Gastroesophageal sphincter (tissue), 3 donors: ENCODE data around the gene ACSM3.

ENCODE experiments used
- EP300 ChIP-seq: sonication (generic); formaldehyde crosslinking; IDR thresholded peaks from one replicate; pipeline ENCODE4 v1.6.1; 2017; ENCODE audit warnings: antibody characterized with exemption, mild to moderate bottlenecking
- TF ChIP-seq, protein P1 (sequence below), 4 experiments: fragments of 200-600 bp in 2 of 4; fragments of 450-650 bp in 2 of 4; sonication (generic) in 1 of 4; IDR thresholded peaks; one replicate each; pipeline ENCODE4 v1.5.1; 2017 to 2019; ENCODE audit warnings: antibody characterized with exemption in 4 of 4, mild to moderate bottlenecking in 2 of 4, moderate library complexity in 2 of 4

DNA sequence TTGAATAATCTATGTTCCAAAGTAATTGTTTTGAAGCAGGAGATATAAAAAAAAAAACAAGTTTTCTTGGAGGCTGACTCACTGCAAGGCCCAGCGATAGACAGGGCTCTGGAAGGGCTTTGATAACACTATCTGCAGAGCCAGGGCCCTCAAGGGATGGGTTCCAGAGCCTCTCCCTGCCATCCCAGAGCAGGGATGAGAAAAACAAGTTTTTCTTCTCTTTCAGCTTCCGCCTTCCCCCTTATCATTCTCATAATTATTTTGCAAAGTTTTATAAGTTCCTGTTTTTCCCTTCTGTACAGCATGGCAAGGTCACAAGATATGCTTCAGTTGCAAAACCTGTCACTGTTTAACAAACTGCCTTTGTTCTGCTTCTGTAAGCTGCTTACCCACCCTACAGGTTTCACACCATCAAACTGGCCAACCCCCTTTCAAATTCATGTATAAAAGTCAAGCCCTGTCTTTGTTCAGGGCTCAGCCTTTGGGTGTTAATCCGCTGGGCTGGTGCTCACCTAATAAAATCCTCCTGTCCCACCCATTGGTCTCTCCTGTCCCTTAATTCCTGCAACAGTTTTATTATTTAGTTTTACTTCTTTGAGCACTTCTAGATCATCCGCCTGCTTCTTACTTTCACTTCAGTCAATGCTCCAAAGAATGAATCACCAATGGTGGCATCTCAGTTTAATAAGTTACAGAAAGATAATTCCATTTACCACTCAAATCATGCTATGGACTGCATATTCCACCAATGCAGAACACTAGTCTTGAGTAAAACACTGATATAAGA, 16.6 kb upstream of the ACSM3 start:
- TF ChIP-seq, protein P1, sequence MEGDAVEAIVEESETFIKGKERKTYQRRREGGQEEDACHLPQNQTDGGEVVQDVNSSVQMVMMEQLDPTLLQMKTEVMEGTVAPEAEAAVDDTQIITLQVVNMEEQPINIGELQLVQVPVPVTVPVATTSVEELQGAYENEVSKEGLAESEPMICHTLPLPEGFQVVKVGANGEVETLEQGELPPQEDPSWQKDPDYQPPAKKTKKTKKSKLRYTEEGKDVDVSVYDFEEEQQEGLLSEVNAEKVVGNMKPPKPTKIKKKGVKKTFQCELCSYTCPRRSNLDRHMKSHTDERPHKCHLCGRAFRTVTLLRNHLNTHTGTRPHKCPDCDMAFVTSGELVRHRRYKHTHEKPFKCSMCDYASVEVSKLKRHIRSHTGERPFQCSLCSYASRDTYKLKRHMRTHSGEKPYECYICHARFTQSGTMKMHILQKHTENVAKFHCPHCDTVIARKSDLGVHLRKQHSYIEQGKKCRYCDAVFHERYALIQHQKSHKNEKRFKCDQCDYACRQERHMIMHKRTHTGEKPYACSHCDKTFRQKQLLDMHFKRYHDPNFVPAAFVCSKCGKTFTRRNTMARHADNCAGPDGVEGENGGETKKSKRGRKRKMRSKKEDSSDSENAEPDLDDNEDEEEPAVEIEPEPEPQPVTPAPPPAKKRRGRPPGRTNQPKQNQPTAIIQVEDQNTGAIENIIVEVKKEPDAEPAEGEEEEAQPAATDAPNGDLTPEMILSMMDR (IDR thresholded peaks at IDR 0.05): no peak
- no peak for TF ChIP-seq EP300
